HL-60/S4 treated with retinoic acid at 250 ng/mL for 4 days and 3 days (cell line): Measurements from ENCODE around the gene EXOSC7.
"Not testable (repeated sequence)": the region's sequence is repeated elsewhere in the genome, so short reads cannot be mapped to it uniquely, and the experiment has no call there.

Experiments used
- in situ Hi-C: fragments of 300-500 bp; cut with MboI; formaldehyde crosslinking; loops from 2 replicates; pipeline ENCODE4 v1.7.0; 2022; ENCODE audit warnings: low sequenced_read_pairs

Gene EXOSC7

GRCh38 chr3:45051685-45052084, 75.6 kb downstream of the EXOSC7 start:
- in situ Hi-C loops, result no loop called here

GRCh38 chr3:45053805-45054195, 77.8 kb downstream of the EXOSC7 start:
- in situ Hi-C loops, result not testable (repeated sequence)

GRCh38 chr3:45054196-45054857, 78.3 kb downstream of the EXOSC7 start:
- in situ Hi-C loops, result no loop called here

- in situ Hi-C loops, result no loop called here
These were observed 79.0 kb downstream of the EXOSC7 start for GRCh38 chr3:45055032-45055410.

GRCh38 chr3:45055411-45056143, 79.5 kb downstream of the EXOSC7 start:
- in situ Hi-C loops, result no loop called here

- in situ Hi-C loops, result no loop called here
These were observed 80.7 kb downstream of the EXOSC7 start for GRCh38 chr3:45056608-45057301.

GRCh38 chr3:45057557-45057956, 81.5 kb downstream of the EXOSC7 start:
- in situ Hi-C loops, result no loop called here

GRCh38 chr3:45059132-45059531, 83.1 kb downstream of the EXOSC7 start:
- in situ Hi-C loops, result no loop called here

- in situ Hi-C loops, result no loop called here
These were observed 84.3 kb downstream of the EXOSC7 start for GRCh38 chr3:45060165-45060892.
